ENCODE measurements around the gene FANCI.

The FANCI gene

DNA sequence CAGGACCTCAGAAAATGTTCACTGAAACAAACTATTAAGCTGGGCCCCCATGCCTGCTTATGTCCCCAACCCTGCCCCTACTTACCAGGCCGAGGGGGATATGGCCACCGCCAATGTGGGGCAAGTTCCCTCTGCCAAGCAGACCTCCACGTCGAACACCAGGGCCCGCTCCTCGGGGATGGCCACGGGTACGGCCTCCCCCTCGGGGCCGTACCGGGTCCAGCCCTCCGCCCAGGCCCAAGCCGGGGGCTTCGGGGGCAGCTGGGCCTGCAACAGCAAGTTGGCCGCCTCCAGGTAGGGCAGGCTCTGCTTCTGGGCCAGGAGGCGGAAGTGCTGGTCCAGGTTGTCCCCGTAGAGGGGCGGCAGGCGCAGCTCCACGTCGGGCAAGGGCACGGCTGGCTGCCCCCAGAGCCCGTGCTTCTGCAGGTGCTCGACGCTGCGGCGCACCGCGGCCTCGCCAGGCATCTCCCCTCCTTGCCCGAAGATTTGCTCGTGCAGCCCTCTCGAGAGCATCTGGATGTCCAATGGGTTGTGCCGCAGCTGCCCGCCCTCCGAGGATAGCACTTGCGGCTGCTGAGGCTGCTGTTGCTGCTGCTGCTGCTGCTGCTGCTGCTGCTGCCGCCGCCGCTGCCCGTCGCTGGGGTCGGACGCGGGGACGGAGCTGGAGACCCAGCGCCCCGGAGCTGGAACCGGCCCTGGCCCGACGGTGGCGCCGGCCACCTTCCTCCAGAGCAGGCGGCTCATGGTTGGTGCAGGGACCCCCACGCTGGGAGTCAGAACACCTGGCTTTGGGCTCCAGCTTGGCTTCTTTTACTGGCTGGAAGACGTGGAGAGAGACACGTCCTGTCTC lies 89.5 kb downstream of the FANCI start:
- no peak for DNase-seq (ENCODE audit: low read depth, low spot score)

DNA sequence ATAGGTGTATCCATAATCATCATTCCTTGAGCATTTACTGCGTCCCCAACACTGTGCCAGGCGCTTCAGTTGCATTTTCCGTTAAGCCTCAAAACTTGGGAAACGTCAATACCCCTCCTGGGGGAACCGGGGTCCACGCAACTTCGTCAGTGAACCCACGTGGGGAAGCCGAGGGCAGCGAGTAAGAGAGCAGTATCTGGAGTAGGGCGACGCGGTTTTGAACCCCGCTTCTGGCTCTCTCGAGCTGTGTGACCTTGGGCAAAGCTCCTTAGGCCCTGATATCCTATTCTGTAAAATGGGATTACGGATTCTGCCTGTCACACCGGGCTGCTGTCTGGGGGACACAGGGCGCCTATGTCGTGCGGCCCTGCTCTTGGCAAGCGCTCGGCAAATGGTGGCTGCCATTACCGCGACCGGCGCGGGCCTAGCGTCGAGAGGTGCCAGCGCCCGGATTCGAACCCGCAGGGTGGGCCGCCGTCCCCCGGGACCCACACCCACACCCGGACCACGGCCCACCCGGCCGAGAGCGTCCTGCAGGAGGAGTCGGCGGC lies 90.3 kb downstream of the FANCI start:
- DNase-seq (ENCODE audit: low read depth, low spot score): no peak

DNA sequence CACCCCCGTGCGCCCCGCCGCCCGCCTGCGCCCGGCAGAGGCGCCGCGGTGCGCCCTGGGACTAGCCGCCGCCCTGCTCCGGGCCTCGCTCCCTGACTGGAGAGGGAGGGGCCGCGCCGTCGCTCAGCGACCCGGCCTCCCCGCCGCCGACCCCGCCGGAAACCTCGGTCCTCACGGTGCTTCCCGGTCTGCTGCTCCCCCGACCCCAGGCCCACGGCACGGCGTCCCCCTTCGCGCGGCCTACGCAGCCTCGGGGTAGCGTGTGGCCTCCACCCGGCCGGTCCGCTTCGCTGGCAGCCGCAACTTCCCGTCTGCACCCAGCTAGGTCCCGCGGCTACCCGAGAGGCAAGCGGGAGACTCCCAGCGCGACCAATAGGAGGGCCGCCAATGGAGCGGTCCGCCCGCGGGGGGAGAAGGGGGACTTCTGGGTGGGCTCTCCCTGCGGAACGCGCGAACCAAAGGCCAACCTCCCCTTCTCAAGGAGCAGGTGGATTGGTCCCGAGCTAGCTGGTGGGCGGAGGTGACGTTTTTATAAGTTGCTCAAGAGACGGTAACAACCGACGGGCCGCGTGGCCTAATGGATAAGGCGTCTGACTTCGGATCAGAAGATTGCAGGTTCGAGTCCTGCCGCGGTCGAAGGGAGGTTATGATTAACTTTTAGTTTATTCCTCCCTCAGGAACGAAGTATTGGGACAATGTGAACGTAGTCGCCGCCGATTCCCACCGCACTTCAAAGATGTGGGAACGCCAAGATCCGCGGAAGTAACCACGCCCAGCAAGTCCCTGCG lies 90.9 kb downstream of the FANCI start, which contains the start of gene POLG:
POLG (minus strand) TSS at position 315 of the 788 bp plus-strand sequence. CDS start 1,070 bp downstream, outside the sequence.
- DNase-seq (ENCODE audit: low read depth, low spot score): peak; percentile 98

DNA sequence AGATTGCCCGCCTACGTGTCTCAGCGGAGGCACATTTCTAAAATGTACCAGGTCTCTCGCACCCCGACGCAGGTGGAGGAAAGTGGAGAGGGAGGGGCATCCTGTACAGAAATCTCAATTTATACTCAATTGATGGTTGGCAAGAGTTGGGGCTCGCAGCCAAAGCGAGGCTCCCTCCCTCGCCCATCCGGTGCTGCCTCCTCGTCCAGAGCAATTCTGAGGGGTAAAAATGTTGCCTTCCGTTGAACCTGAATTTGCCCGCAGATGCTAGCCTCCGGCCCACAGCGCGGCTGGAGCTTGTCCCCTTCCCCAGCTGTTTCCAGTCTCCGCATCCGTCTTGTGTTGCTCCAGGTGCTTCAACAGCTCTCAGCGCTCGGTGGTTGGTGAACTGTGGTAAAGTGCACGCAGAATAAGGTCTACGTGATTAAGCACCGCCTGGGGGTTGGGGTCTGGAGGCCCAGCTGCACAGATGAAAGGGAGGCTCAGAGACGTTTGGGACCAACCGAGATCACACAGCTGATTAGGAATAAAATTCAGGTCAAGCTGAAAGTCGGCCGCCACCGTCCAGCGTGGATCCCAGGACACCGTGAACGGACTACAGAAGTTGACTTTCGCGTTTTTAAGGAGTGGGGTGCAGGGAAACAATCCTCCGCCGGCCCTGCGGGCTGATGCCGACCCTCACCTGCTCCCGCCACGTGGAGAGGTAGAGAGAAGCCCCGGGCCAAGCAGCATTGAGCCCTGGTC lies 91.7 kb downstream of the FANCI start:
- no peak for DNase-seq (ENCODE audit: low read depth, low spot score)

DNA sequence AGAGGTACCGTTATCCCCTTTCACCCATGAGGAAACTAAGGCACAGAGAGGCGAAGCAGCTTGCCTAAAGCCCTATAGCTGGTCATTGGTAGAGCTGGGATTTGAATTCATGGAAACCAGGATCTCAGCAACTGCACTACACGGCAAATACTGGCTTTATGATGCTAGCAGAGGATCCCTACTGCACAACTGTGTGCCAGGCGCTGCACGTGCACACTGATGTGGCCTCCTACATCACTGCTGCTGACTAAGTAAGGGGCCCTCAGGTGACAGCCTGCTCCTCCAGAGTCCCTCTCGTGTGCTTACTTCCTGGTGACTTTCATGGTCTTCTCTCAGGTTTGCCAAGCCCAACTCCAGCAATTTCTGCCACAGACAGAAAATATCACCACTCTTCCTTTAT lies 94.3 kb downstream of the FANCI start:
- DNase-seq (ENCODE audit: low read depth, low spot score): no peak

DNA sequence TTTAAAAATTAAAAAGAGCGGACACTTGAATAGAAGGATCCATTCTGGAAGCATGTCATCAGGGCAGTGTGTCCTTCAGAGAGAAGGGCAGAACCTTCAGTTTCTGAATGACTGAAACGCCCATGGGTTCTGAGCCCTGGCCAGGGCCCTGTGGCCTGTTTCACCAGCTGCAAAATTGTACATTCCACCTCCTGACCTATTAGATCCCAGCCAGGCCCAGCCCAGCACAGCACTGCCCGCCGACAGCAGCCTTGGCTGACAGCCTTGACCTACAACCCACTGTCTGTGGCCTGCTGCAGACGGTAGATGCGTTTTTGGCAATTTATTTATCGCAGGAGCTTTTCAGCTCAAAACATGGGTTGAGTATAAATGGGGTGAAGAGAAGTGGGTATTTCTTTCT lies 96.8 kb downstream of the FANCI start:
- no peak for DNase-seq (ENCODE audit: low read depth, low spot score)

DNA sequence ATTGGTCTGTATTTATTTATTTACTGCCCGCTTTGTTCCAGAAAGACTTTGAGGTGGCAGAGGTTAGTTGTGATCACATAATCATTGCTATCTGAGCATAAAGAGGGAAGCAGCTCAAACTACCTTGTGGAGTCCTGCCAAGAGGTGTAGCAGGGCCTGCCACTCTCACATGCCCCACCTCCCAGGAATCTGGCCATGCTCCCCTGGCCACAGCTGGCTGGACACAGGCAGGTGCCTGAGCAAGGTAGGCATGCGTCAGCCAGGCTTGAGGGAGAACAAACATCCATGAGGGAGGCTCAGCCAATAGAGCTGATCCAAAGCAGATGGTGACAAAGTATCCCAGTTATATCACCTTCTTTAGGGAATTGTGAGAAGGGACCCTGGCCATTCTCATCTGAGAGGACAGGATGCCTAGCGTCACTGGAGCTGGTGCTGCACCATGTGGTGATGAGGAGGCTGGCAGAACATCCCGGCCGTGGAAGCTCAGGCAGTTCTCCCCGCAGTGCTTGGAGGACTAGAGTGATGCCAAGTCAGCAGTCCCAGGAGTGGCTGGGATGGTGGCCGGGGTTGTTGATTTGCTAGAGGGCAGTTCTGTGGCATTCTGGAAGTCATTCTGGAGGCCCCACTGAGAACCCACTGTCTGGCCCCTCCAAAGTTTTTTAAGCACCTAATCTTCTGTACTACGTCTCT lies 97.7 kb downstream of the FANCI start:
- DNase-seq (ENCODE audit: low read depth, low spot score): no peak

DNA sequence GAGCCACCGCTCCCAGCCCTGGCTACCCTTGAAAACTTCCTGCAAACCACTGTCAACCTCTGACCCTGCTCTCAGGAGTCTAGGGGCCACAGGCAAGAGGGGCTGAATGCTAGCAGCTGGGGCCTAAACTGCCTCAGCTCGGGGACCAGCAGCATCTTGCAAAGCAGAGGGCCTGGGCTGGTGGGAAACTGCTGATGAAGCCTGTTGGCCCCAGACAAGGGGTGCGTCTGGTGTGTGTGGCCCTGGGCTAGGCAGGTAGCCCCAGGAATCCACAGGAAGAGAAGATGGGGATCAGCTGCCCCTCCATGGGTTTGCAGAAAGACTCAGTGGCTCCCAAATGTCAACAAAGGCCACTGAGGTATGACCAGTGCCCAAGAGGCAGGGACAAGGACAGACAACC lies 99.1 kb downstream of the FANCI start:
- DNase-seq (ENCODE audit: low read depth, low spot score): no peak

DNA sequence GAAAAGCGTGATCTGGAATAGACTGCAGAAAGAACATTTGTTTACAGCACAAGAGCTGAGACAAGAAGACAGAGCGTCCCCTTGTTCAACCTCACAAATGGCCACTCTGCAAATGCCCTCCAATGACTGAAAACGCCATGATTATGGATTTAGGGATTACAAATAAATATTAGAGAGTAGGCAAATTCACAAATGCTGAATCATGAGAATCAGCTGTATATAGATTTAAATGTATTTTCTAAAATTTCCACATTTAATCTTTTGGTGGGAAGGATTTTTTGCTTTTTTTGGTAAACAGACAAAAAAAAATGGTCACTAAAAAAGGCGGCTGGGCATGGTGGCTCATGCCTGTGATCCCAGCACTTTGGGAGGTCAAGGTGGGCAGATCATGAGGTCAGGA lies 101.5 kb downstream of the FANCI start:
- DNase-seq (ENCODE audit: low read depth, low spot score): no peak

DNA sequence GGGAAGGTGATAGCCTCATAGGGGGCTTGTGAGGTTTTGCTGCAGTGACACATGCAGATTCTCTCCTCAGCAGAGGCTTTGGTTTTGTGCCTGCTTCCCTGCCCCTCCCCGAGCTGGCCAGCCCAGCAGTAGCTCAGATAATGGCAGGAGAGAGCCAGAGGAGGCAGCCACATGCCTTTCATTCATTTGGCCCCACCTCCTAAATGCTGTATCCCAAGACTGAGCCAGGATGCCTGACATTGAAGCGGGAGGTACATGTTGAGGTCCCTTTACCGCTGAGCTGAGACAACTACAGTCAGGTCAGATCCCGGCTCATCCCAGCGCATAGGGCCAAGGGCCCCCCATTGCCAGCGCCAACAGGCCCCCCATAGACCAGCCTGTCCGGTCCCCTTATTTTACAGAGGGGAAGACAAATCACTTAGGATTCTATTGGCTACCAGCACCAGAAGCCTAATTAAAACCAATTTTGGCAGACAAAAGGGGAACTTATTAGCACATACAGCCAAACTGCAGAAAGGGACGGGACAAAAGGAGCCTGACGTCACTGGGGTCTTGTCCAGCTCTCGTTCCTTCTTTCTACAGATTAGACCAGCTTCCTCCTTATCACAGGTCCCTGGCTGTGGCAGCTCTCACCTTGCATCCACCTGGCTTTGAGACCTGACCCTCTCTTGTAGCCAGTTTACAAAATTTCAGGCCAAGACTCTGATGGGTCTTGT lies 102.9 kb downstream of the FANCI start:
- no peak for DNase-seq (ENCODE audit: low read depth, low spot score)

DNA sequence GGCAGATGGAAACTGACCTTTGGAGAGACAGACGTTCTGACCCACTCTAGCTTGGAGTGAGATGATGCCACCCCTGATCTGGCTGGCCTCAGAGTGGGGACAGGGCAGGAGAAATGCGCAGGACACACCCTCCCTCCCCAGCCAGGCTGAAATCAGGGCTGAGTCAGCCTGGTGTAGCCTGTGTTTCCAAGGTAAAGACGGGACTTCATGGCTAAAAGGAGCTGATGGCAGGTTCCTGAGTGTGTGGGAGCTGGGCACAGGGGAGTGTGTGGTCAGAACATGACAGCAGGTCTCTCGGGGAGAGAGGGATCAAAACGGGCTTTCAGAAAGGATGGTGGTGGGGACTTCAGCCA lies 105.4 kb downstream of the FANCI start:
- no peak for DNase-seq (ENCODE audit: low read depth, low spot score)

DNA sequence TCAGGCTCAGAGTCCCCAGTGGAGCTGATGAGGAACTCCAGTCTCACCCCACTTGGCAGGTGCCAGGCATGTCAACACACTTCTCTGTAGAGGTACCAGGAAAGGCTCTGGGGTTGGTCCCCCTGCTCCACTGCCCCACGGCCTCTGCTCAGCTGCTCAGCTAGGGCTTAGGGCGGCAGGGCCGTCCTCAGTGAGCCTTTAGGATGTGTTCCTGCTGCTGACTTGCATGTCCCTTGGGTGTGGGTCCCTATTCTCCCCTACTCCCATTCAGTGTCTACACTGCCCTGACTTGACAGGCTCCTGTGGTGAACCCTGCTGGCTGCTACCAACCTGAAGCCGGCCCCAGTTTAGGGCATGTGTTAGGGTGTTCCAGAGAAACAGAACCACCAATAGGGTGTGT lies 108.7 kb downstream of the FANCI start:
- no peak for DNase-seq (ENCODE audit: low read depth, low spot score)

DNA sequence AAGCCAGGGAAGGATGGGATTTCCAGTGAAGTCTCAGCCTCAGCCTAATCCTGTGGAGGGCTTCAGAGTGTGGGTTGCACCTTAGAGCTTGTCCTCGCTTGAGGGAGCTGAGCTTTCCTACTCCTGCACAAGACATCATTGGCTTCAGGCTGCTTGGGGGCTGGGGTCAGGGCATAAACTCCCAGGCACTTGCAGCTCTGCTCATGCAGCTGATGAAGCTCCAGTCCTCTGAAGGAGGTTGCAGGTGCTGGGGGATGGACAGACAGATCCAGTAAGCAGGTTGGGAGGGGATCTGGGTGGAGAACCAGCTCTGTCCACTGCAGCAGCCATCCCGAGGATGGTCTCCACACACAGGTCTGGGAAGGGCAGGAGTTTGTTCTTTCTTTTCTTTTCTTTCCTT lies 110.2 kb downstream of the FANCI start:
- DNase-seq (ENCODE audit: low read depth, low spot score): no peak

DNA sequence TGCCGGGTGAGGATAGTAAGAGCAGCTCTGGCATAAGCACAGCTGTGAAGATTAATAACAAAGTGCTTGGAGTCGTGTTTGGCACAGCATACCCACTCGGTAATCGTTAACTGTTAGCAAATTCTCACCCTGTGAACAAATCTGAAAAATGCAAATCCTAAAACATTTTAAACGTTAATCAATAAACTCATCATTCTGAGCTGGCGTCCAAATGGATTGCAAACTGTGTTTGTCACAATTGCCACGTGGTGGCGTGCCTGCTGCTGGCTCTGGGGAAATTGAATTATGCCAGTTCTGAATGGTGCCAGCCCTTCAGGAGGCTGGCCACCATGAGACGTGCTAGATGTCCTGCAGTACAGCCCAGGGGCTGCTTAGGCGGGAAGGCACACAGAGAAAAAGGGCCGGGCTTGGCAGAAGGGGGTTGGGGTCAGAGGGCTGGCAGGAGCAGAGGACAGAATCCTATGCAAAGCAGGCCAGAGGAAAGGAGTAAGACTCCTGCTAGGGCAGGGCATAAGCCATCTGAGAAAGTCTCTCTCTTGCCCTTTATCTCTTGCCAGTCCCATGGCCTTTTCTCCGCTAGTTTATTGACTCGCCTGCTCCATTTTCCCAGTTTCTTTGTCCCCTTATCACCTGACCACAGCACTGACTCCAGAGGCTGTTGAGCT lies 113.0 kb downstream of the FANCI start:
- DNase-seq (ENCODE audit: low read depth, low spot score): no peak

DNA sequence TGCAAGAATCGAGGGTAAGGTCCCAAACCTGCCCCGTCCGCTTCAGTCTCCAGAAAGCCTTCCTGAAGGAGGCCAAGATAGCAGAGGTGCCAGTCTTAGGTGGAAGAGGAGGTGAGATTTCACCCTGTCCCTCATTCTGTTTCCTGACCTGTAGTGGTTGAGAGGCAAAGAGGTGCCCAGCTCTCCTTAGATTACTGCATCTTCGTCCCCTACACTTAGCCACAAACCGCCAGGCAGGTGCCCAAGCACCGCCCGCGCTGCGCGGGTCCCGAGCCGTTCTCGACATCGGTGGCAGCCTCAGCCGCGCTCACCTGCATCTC lies 114.6 kb downstream of the FANCI start:
- DNase-seq (ENCODE audit: low read depth, low spot score): no peak

DNA sequence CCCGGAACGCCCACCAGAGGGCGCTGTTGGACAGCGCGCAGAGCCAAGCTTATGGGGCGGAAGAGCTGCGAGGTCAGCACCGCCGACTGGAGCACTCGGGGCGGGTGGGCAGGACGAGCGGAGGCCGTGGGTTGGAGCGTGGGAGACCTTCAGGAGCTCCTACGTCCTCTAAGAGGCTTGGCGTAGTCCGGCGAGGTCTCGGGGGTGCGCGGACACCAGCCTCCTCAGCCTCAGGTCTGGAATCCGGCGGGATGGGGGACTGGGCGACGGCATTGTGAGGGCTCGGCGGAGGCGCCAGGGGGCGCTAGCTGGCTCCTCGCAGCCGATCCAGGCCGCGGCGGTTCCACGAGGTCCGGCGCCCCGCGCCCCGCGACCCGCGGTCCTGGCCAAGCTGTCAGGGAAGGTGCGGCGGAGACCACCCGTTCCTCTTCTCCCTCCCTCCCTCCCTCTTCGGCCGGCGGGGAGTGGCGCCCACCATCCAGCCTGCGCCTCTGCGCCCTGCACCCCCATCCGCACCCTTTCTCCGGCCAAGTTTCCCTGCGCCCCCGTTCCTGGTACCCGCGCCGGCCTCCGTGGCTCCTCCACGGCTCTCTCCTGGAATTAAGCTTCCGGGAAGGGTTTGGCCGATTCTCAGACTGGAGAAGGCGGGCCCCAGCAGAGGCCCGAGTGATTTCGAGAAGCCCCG lies 115.1 kb downstream of the FANCI start:
- DNase-seq (ENCODE audit: low read depth, low spot score): peak; percentile 53

DNA sequence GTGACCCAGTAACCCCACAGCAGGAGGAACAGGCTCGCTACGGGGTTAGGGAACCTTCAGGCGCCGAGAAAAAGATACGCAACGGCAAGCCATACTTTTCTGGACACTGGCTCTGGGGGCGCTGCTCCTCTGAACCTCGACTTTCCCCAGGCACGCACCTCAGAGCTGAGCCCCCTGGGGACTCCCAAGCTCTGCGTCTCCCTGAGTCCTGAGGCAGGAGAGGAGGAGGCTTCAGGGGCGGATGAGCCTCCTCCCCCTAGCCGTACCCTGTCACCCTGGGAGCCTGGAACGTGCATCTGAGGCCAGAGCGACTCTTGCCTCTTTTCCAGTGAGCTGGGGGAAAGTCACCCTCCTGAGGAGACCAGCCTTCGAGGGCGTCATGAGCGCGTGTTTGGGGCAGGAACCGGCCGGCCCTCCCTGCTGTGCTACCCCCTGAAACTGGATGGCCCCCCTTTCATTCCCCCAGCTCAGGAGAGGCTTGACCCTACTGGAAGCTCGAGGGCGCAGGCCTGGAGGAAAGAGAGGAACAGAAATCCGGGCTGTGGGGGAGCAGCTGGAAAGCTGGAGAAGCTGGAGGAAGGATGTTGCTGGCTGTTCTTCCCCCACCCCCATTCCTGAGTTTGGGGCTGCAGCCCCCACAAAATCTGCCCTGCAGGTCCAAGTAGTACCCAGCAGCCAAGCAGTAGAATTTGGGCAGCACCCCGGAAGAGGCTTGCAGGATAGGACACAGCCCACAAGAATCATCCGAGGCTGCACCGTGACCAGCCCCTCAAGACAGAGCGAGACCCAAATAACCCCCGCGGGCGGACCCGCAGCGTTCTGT lies 115.9 kb downstream of the FANCI start:
- DNase-seq (ENCODE audit: low read depth, low spot score): no peak

DNA sequence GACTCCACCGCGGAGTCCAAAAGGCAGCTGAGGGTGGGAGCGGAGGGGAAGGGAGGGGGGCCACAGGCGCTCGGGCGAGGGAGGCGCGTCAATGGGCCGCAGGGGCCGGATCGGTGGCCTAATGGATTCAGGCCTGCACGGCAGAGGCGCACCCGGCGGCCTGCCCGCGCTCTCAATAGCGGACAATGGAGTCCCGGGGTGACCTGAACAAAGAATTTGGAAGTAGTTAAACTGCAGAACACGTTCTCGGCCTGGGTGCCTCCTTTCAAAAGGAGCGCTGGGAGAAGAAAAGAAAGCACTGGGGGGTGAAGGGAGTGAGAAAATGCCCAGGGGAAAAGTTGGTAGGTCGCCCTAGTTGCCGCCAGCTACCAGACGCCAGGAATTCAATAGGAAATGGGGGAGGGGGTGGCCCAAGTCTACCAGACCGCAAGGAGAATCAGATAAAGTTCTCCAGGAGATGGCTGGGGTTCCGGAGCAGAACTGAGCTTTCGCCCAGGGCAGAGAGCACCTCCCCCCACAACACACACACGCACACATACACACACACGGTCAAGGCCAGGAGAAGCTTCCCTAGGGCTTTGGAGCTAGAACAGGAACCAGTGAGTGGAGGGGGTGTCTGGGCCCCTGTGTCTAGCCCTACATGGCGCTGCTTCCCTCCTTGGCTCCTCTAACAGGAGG lies 116.7 kb downstream of the FANCI start:
- DNase-seq (ENCODE audit: low read depth, low spot score): no peak
